SK-N-SH treated with all-trans-retinoic acid at 6 μM for 48 hours (cell line): ENCODE data around the gene PPP4R4.

ENCODE experiments used
- ATAC-seq: fragments of 200-7000 bp; cut with Tn5 transposase; 3 replicates; pipeline ENCODE4 v1.9.1; 2020; ENCODE audit warnings: mild to moderate bottlenecking, moderate library complexity
- ARNTL ChIP-seq: fragments of 450-650 bp; formaldehyde crosslinking; IDR thresholded peaks from 2 replicates; pipeline ENCODE4 v1.5.0; 2020; ENCODE audit warnings: low read depth, mild to moderate bottlenecking, moderate library complexity, borderline replicate concordance
- BACH2 ChIP-seq: fragments of 250-450 bp; sonication (Bioruptor Pico); IDR thresholded peaks from 2 replicates; pipeline ENCODE4 v1.9.0; 2021; ENCODE audit warnings: mild to moderate bottlenecking, borderline replicate concordance
- CSDC2 ChIP-seq: fragments of 250-450 bp; sonication (Bioruptor Pico); IDR thresholded peaks from 2 replicates; pipeline ENCODE4 v1.5.0; 2020; ENCODE audit warnings: mild to moderate bottlenecking, moderate library complexity
- ESRRG ChIP-seq: fragments of 250-450 bp; sonication (Bioruptor Pico); IDR thresholded peaks from 2 replicates; pipeline ENCODE4 v1.6.1; 2021; ENCODE audit warnings: mild to moderate bottlenecking
- GLIS3 ChIP-seq: fragments of 250-450 bp; sonication (Bioruptor Pico); IDR thresholded peaks from 2 replicates; pipeline ENCODE4 v1.5.0; 2020; ENCODE audit warnings: mild to moderate bottlenecking, moderate library complexity
- ISL1 ChIP-seq: fragments of 250-450 bp; sonication (Bioruptor Pico); IDR thresholded peaks from 2 replicates; pipeline ENCODE4 v2.1.2; 2022; ENCODE audit warnings: mild to moderate bottlenecking, moderate library complexity
- OSR1 ChIP-seq: fragments of 250-450 bp; sonication (Bioruptor Pico); IDR thresholded peaks from 2 replicates; pipeline ENCODE4 v1.8.0; 2022; ENCODE audit warnings: moderate library complexity, mild to moderate bottlenecking, inconsistent platforms
- PPARA ChIP-seq: fragments of 250-450 bp; sonication (Bioruptor Pico); IDR thresholded peaks from 2 replicates; pipeline ENCODE4 v1.5.0; 2020; ENCODE audit warnings: mild to moderate bottlenecking, borderline replicate concordance
- RARB ChIP-seq: fragments of 250-450 bp; sonication (Bioruptor Pico); IDR thresholded peaks from 2 replicates; pipeline ENCODE4 v1.8.0; 2021; ENCODE audit warnings: mild to moderate bottlenecking, moderate library complexity
- SNAI2 ChIP-seq: fragments of 250-450 bp; sonication (Bioruptor Pico); IDR thresholded peaks from 2 replicates; pipeline ENCODE4 v1.5.0; 2020; ENCODE audit warnings: mild to moderate bottlenecking, moderate library complexity
- TCF4 ChIP-seq: fragments of 250-450 bp; sonication (Bioruptor Pico); IDR thresholded peaks from 2 replicates; pipeline ENCODE4 v1.8.0; 2021; ENCODE audit warnings: mild to moderate bottlenecking, moderate library complexity, borderline replicate concordance
- ZC3H10 ChIP-seq: fragments of 250-450 bp; sonication (Bioruptor Pico); IDR thresholded peaks from 2 replicates; pipeline ENCODE4 v1.5.1; 2021; ENCODE audit warnings: mild to moderate bottlenecking, moderate library complexity
- ZFP3 ChIP-seq: fragments of 250-450 bp; sonication (Bioruptor Pico); IDR thresholded peaks from 2 replicates; pipeline ENCODE4 v1.5.0; 2020; ENCODE audit warnings: mild to moderate bottlenecking, moderate library complexity
- ZFP30 ChIP-seq: fragments of 450-650 bp; formaldehyde crosslinking; IDR thresholded peaks from 2 replicates; pipeline ENCODE4 v1.5.0; 2022; ENCODE audit warnings: mild to moderate bottlenecking, moderate library complexity
- ZNF565 ChIP-seq: fragments of 450-650 bp; formaldehyde crosslinking; conservative IDR thresholded peaks from 2 replicates; pipeline ENCODE4 v1.5.0; 2020; ENCODE audit warnings: low read depth, mild to moderate bottlenecking, moderate library complexity
- ZNF70 ChIP-seq: fragments of 450-650 bp; formaldehyde crosslinking; IDR thresholded peaks from 2 replicates; pipeline ENCODE4 v1.5.0; 2020; ENCODE audit warnings: mild to moderate bottlenecking, moderate library complexity
- ZNF8 ChIP-seq: fragments of 450-650 bp; formaldehyde crosslinking; IDR thresholded peaks from 2 replicates; pipeline ENCODE4 v1.5.0; 2020; ENCODE audit warnings: mild to moderate bottlenecking, moderate library complexity
- TF ChIP-seq, protein P1 (sequence below): fragments of 250-450 bp; sonication (Bioruptor Pico); IDR thresholded peaks from 2 replicates; pipeline ENCODE4 v1.8.0; 2021; ENCODE audit warnings: low read depth, mild to moderate bottlenecking, moderate library complexity, borderline replicate concordance
- TF ChIP-seq, protein P2 (sequence below): fragments of 250-450 bp; sonication (Bioruptor Pico); IDR thresholded peaks from 2 replicates; pipeline ENCODE4 v1.8.0; 2020; ENCODE audit warnings: mild to moderate bottlenecking, moderate library complexity, borderline replicate concordance
- TF ChIP-seq, protein P3 (sequence below): fragments of 250-450 bp; sonication (Bioruptor Pico); IDR thresholded peaks from 2 replicates; pipeline ENCODE4 v1.5.1; 2020; ENCODE audit warnings: low read depth, mild to moderate bottlenecking, moderate library complexity
- TF ChIP-seq, protein P4 (sequence below): fragments of 250-450 bp; sonication (Bioruptor Pico); IDR thresholded peaks from 2 replicates; pipeline ENCODE4 v1.5.1; 2021; ENCODE audit warnings: mild to moderate bottlenecking, moderate library complexity

The PPP4R4 gene

DNA sequence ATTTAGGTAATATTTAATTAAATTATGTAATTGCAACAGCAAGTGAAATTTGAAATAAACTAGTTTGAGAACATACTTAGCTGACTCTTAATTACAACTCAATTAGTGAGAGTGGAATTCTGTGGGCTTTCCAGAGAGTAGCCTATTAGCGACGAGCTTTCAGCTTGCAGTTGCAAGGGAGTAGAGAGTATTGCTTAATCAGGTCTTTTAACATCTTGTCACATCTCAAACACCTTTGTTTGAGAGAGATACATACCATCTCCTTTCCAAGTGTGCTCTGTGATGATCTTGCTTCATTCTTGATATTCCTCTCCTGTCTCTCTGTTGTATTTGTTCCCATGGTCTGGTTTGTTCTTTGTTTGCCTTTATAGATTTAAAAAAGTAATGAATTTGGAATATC lies 7.7 kb downstream of the PPP4R4 start:
- TF ChIP-seq ZNF8 (no peak), ZNF565 (CRISPR knock-in tag) (no peak), ESRRG (CRISPR knock-in tag) (no peak), OSR1 (CRISPR knock-in tag) (no peak), ISL1 (CRISPR knock-in tag) (no peak), RARB (CRISPR knock-in tag) (no peak), ZFP30 (CRISPR knock-in tag) (no peak), BACH2 (CRISPR knock-in tag) (no peak), CSDC2 (CRISPR knock-in tag) (no peak), GLIS3 (CRISPR knock-in tag) (no peak), ZFP3 (CRISPR knock-in tag) (no peak), ARNTL (CRISPR knock-in tag) (no peak), ZC3H10 (CRISPR knock-in tag) (no peak), TCF4 (CRISPR knock-in tag) (no peak)
- TF ChIP-seq, protein P1, sequence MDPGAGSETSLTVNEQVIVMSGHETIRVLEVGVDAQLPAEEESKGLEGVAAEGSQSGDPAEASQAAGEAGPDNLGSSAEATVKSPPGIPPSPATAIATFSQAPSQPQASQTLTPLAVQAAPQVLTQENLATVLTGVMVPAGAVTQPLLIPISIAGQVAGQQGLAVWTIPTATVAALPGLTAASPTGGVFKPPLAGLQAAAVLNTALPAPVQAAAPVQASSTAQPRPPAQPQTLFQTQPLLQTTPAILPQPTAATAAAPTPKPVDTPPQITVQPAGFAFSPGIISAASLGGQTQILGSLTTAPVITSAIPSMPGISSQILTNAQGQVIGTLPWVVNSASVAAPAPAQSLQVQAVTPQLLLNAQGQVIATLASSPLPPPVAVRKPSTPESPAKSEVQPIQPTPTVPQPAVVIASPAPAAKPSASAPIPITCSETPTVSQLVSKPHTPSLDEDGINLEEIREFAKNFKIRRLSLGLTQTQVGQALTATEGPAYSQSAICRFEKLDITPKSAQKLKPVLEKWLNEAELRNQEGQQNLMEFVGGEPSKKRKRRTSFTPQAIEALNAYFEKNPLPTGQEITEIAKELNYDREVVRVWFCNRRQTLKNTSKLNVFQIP (CRISPR knock-in tag) = no peak
- TF ChIP-seq, protein P2, sequence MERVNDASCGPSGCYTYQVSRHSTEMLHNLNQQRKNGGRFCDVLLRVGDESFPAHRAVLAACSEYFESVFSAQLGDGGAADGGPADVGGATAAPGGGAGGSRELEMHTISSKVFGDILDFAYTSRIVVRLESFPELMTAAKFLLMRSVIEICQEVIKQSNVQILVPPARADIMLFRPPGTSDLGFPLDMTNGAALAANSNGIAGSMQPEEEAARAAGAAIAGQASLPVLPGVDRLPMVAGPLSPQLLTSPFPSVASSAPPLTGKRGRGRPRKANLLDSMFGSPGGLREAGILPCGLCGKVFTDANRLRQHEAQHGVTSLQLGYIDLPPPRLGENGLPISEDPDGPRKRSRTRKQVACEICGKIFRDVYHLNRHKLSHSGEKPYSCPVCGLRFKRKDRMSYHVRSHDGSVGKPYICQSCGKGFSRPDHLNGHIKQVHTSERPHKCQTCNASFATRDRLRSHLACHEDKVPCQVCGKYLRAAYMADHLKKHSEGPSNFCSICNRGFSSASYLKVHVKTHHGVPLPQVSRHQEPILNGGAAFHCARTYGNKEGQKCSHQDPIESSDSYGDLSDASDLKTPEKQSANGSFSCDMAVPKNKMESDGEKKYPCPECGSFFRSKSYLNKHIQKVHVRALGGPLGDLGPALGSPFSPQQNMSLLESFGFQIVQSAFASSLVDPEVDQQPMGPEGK (CRISPR knock-in tag) = no peak
- TF ChIP-seq, protein P3, sequence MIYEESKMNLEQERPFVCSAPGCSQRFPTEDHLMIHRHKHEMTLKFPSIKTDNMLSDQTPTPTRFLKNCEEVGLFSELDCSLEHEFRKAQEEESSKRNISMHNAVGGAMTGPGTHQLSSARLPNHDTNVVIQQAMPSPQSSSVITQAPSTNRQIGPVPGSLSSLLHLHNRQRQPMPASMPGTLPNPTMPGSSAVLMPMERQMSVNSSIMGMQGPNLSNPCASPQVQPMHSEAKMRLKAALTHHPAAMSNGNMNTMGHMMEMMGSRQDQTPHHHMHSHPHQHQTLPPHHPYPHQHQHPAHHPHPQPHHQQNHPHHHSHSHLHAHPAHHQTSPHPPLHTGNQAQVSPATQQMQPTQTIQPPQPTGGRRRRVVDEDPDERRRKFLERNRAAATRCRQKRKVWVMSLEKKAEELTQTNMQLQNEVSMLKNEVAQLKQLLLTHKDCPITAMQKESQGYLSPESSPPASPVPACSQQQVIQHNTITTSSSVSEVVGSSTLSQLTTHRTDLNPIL (CRISPR knock-in tag) = no peak
- no peak for ATAC-seq

DNA sequence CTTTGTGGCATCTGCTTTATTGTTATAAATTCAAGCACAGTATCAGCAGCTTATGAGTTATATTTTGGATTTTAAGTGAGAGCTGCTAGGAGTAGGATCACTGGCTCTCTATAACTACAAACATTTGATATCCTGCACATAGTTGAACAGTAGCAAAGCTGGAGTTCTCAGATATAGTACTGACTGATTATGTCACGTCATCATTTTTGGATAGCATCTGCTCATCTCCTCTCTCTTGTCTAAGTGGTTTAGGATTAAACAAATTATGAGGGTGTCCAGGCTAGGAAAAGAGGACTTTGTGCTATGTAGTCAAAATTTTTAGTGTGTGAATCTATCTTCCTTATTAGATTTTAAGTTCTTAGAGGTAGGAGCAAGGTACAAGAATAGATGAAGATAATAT lies 18.4 kb downstream of the PPP4R4 start:
- ATAC-seq = no peak
- TF ChIP-seq, protein P2 (CRISPR knock-in tag) = no peak
- TF ChIP-seq, protein P4, sequence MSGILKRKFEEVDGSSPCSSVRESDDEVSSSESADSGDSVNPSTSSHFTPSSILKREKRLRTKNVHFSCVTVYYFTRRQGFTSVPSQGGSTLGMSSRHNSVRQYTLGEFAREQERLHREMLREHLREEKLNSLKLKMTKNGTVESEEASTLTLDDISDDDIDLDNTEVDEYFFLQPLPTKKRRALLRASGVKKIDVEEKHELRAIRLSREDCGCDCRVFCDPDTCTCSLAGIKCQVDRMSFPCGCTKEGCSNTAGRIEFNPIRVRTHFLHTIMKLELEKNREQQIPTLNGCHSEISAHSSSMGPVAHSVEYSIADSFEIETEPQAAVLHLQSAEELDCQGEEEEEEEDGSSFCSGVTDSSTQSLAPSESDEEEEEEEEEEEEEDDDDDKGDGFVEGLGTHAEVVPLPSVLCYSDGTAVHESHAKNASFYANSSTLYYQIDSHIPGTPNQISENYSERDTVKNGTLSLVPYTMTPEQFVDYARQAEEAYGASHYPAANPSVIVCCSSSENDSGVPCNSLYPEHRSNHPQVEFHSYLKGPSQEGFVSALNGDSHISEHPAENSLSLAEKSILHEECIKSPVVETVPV (CRISPR knock-in tag) = no peak
- TF ChIP-seq BACH2 (CRISPR knock-in tag) (no peak), ESRRG (CRISPR knock-in tag) (no peak), ZFP30 (CRISPR knock-in tag) (no peak), ZNF70 (no peak), TCF4 (CRISPR knock-in tag) (no peak)
- TF ChIP-seq, all 23 proteins: peak for 0

DNA sequence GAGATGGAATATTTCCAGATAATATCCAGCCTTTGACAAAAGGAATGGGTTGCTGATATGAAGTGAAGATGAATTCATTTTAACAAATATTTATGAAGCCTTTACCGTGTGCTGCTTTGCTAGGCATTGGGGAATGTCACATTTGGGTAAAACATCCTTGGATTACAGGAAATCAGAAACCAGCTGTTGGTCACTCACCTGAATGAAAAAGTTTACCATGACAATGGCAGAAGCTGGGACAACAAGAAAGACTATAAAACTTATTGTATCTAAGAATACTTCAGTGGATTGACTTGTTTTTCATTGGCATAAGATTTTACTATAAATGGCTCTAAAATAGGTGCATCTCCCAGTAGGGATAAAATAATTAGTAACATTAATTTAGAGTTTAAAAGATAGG lies 19.7 kb downstream of the PPP4R4 start:
- TF ChIP-seq PPARA (CRISPR knock-in tag) (no peak), TCF4 (CRISPR knock-in tag) (no peak), BACH2 (CRISPR knock-in tag) (no peak), CSDC2 (CRISPR knock-in tag) (no peak), GLIS3 (CRISPR knock-in tag) (no peak), ARNTL (CRISPR knock-in tag) (no peak), SNAI2 (CRISPR knock-in tag) (no peak)
- TF ChIP-seq, protein P4 (CRISPR knock-in tag) = no peak
- ATAC-seq = no peak
